ENCODE measurements around the gene FBRS. TPM values are rescaled to one million over a fixed set of nuclear protein-coding genes. Genes with fewer than 3 reads are reported as not detected.
A peak's percentile ranks its signal among the peaks of the same experiment; 100 is the strongest.
"Not testable (repeated sequence)": the region's sequence is repeated elsewhere in the genome, so short reads cannot be mapped to it uniquely, and the experiment has no call there.

The FBRS gene
- total RNA-seq, 1 donor from 2014 or later: 116 TPM

- Mint-ChIP-seq H3K36me3 (ENCODE audit: low read depth) (peaks cover 28% of the 10 kb centered on the region), H3K4me1 (ENCODE audit: low read depth) (peaks cover 34% of the 10 kb centered on the region), H3K9me3 (no peaks in the 10 kb centered on the region), H3K4me3 (peak overlapping the region; percentile 99), H3K27me3 (ENCODE audit: insufficient read depth) (peaks cover 2% of the 10 kb centered on the region), H3K27ac (peak overlapping the region; percentile 99)
- DNase-seq (ENCODE audit: low spot score): no peak
- intact Hi-C loops (cut with micrococcal nuclease): loop anchor here (1.0 to 2.0 kb wide), 4 partner anchors 16 to 198 kb away; partner anchors contain the start of genes ZNF764 and ZNF768
Observed at GRCh38 chr16:30699615-30700099, 41.4 kb downstream of the FBRS start.

- intact Hi-C loops (cut with micrococcal nuclease): no loop called here
- H3K27me3 Mint-ChIP-seq (ENCODE audit: insufficient read depth): peaks cover 2% of the 10 kb centered on the region
- no peak overlapping the region for H3K27ac Mint-ChIP-seq
- DNase-seq (ENCODE audit: low spot score): no peak
- H3K4me3 Mint-ChIP-seq: peak overlapping the region; percentile 99
- peaks cover 29% of the 10 kb centered on the region for H3K4me1 Mint-ChIP-seq (ENCODE audit: low read depth)
- H3K9me3 Mint-ChIP-seq: no peaks in the 10 kb centered on the region
- H3K36me3 Mint-ChIP-seq (ENCODE audit: low read depth): peaks cover 28% of the 10 kb centered on the region
Observed at GRCh38 chr16:30700491-30700890, 42.3 kb downstream of the FBRS start.

GRCh38 chr16:30700971-30701370 lies 42.7 kb downstream of the FBRS start:
- Mint-ChIP-seq H3K4me3 (peak overlapping the region; percentile 61), H3K4me1 (ENCODE audit: low read depth) (peaks cover 28% of the 10 kb centered on the region), H3K27me3 (ENCODE audit: insufficient read depth) (peaks cover 2% of the 10 kb centered on the region), H3K27ac (no peak overlapping the region), H3K36me3 (ENCODE audit: low read depth) (peaks cover 31% of the 10 kb centered on the region), H3K9me3 (no peaks in the 10 kb centered on the region)
- intact Hi-C loops (cut with micrococcal nuclease): no loop called here
- DNase-seq (ENCODE audit: low spot score): no peak

GRCh38 chr16:30703071-30703470 lies 44.8 kb downstream of the FBRS start:
- H3K27ac Mint-ChIP-seq; DNase-seq (ENCODE audit: low spot score); H3K27me3 Mint-ChIP-seq (ENCODE audit: insufficient read depth); H3K4me3 Mint-ChIP-seq; H3K9me3 Mint-ChIP-seq; intact Hi-C loops (cut with micrococcal nuclease): not testable (repeated sequence)
- H3K4me1 Mint-ChIP-seq (ENCODE audit: low read depth): peaks cover 17% of the 10 kb centered on the region
- H3K36me3 Mint-ChIP-seq (ENCODE audit: low read depth): peaks cover 46% of the 10 kb centered on the region

GRCh38 chr16:30703971-30704370 lies 45.7 kb downstream of the FBRS start:
- Mint-ChIP-seq H3K27ac (no peak overlapping the region), H3K9me3 (no peaks in the 10 kb centered on the region), H3K4me3 (no peak overlapping the region), H3K27me3 (ENCODE audit: insufficient read depth) (no peaks in the 10 kb centered on the region), H3K4me1 (ENCODE audit: low read depth) (peaks cover 15% of the 10 kb centered on the region), H3K36me3 (ENCODE audit: low read depth) (peaks cover 46% of the 10 kb centered on the region)
- intact Hi-C loops (cut with micrococcal nuclease): no loop called here
- DNase-seq (ENCODE audit: low spot score): no peak

GRCh38 chr16:30706046-30706445 lies 47.8 kb downstream of the FBRS start:
- peaks cover 52% of the 10 kb centered on the region for H3K36me3 Mint-ChIP-seq (ENCODE audit: low read depth)
- H3K27ac Mint-ChIP-seq: no peak overlapping the region
- H3K9me3 Mint-ChIP-seq: no peaks in the 10 kb centered on the region
- DNase-seq (ENCODE audit: low spot score): no peak
- H3K27me3 Mint-ChIP-seq (ENCODE audit: insufficient read depth): no peaks in the 10 kb centered on the region
- H3K4me1 Mint-ChIP-seq (ENCODE audit: low read depth): peaks cover 7% of the 10 kb centered on the region
- intact Hi-C loops (cut with micrococcal nuclease): no loop called here
- H3K4me3 Mint-ChIP-seq: no peak overlapping the region

- H3K9me3 Mint-ChIP-seq: no peaks in the 10 kb centered on the region
- no peak overlapping the region for H3K27ac Mint-ChIP-seq
- intact Hi-C loops (cut with micrococcal nuclease): no loop called here
- H3K4me1 Mint-ChIP-seq (ENCODE audit: low read depth): peaks cover 39% of the 10 kb centered on the region
- peaks cover 70% of the 10 kb centered on the region for H3K36me3 Mint-ChIP-seq (ENCODE audit: low read depth)
- H3K27me3 Mint-ChIP-seq (ENCODE audit: insufficient read depth): no peaks in the 10 kb centered on the region
- no peak overlapping the region for H3K4me3 Mint-ChIP-seq
- no peak for DNase-seq (ENCODE audit: low spot score)
Observed at GRCh38 chr16:30710971-30711370, 52.7 kb downstream of the FBRS start.

GRCh38 chr16:30711712-30712111 lies 53.5 kb downstream of the FBRS start:
- peaks cover 46% of the 10 kb centered on the region for H3K4me1 Mint-ChIP-seq (ENCODE audit: low read depth)
- H3K9me3 Mint-ChIP-seq: no peaks in the 10 kb centered on the region
- H3K27me3 Mint-ChIP-seq (ENCODE audit: insufficient read depth): no peaks in the 10 kb centered on the region
- intact Hi-C loops (cut with micrococcal nuclease): no loop called here
- H3K36me3 Mint-ChIP-seq (ENCODE audit: low read depth): peaks cover 76% of the 10 kb centered on the region
- peak overlapping the region; percentile 15 for H3K27ac Mint-ChIP-seq
- H3K4me3 Mint-ChIP-seq: no peak overlapping the region
- no peak for DNase-seq (ENCODE audit: low spot score)

GRCh38 chr16:30715750-30716445 lies 57.7 kb downstream of the FBRS start:
- peak overlapping the region; percentile 65 for H3K4me3 Mint-ChIP-seq
- H3K9me3 Mint-ChIP-seq: no peaks in the 10 kb centered on the region
- peak overlapping the region; percentile 94 for H3K27ac Mint-ChIP-seq
- no peaks in the 10 kb centered on the region for H3K27me3 Mint-ChIP-seq (ENCODE audit: insufficient read depth)
- peak; percentile 28 for DNase-seq (ENCODE audit: low spot score)
- intact Hi-C loops (cut with micrococcal nuclease): loop anchor here (1.0 kb wide), 1 partner anchor 17 kb away; the partner anchor contains the start of gene SRCAP
- H3K36me3 Mint-ChIP-seq (ENCODE audit: low read depth): peaks cover 61% of the 10 kb centered on the region
- H3K4me1 Mint-ChIP-seq (ENCODE audit: low read depth): peaks cover 50% of the 10 kb centered on the region

GRCh38 chr16:30720086-30720485 lies 61.9 kb downstream of the FBRS start:
- H3K27ac Mint-ChIP-seq: no peak overlapping the region
- peaks cover 67% of the 10 kb centered on the region for H3K36me3 Mint-ChIP-seq (ENCODE audit: low read depth)
- no peak overlapping the region for H3K4me3 Mint-ChIP-seq
- no peak for DNase-seq (ENCODE audit: low spot score)
- H3K9me3 Mint-ChIP-seq: no peaks in the 10 kb centered on the region
- H3K27me3 Mint-ChIP-seq (ENCODE audit: insufficient read depth): no peaks in the 10 kb centered on the region
- intact Hi-C loops (cut with micrococcal nuclease): no loop called here
- peaks cover 26% of the 10 kb centered on the region for H3K4me1 Mint-ChIP-seq (ENCODE audit: low read depth)

Other genes with a start within 250 kb of the FBRS start
- gene DCTPP1, start 228.4 kb upstream of the FBRS start, total RNA-seq: 173 and 178 TPM in 2 replicates
- 83.4 and 87.2 TPM in 2 replicates for gene SEPHS2, start 212.6 kb upstream of the FBRS start, total RNA-seq
- gene ITGAL, start 185.7 kb upstream of the FBRS start, total RNA-seq: 259 and 287 TPM in 2 replicates
- gene ZNF768, start 131.9 kb upstream of the FBRS start, total RNA-seq: 13.7 and 14.6 TPM in 2 replicates
- gene ZNF747, start 123.6 kb upstream of the FBRS start, total RNA-seq: 13.8 and 15.8 TPM in 2 replicates
- 17.9 and 21.2 TPM in 2 replicates for gene ZNF764, start 100.1 kb upstream of the FBRS start, total RNA-seq
- 7.4 and 9.4 TPM in 2 replicates for gene ZNF688, start 86.7 kb upstream of the FBRS start, total RNA-seq
- gene ZNF785, start 72.7 kb upstream of the FBRS start, total RNA-seq: 19.2 and 21.5 TPM in 2 replicates
- gene ZNF689, start 48.0 kb upstream of the FBRS start, total RNA-seq: 14.7 TPM in 2 replicates
- 91.9 and 97.4 TPM in 2 replicates for gene PRR14, start 7.5 kb upstream of the FBRS start, total RNA-seq
- 91.1 and 93.4 TPM in 2 replicates for gene SRCAP, start 40.7 kb downstream of the FBRS start, total RNA-seq
- gene PHKG2, start 90.0 kb downstream of the FBRS start, total RNA-seq: 42.4 and 43.6 TPM in 2 replicates
- 4.4 and 5.6 TPM in 2 replicates for gene CFAP119, start 103.6 kb downstream of the FBRS start, total RNA-seq
- gene RNF40, start 103.9 kb downstream of the FBRS start, total RNA-seq: 98.2 and 98.5 TPM in 2 replicates
- 2.7 and 3.2 TPM in 2 replicates for gene ZNF629, start 128.8 kb downstream of the FBRS start, total RNA-seq
- gene BCL7C, start 235.6 kb downstream of the FBRS start, total RNA-seq: 23.1 and 25.3 TPM in 2 replicates
- 0.23 and 0.29 TPM in 2 replicates for gene CTF1, start 238.2 kb downstream of the FBRS start, total RNA-seq

Measured in activated T-helper 1 cell treated with anti-CD3 and anti-CD28 coated beads, Interleukin-12 subunit alpha, Interleukin-12 subunit beta, Interleukin-2, Interleukin-4 antibody, amounts not matched to agents 30 ng/mL and 10 ng/mL and 1 ng/mL, durations not matched to agents 14 hours and 24 hours and 36 hours (primary cell).